Measurements from ENCODE around the gene SPDYA.
A peak's percentile ranks its signal among the peaks of the same experiment; 100 is the strongest.

Gene SPDYA

GRCh38 chr2:28828382-28828781, 17.7 kb downstream of the SPDYA start:
- no peak for DNase-seq (ENCODE audit: low spot score)

GRCh38 chr2:28833740-28834470, 23.3 kb downstream of the SPDYA start:
- no peak for DNase-seq (ENCODE audit: low spot score)

GRCh38 chr2:28835781-28836180, 25.1 kb downstream of the SPDYA start:
- no peak for DNase-seq (ENCODE audit: low spot score)

- no peak for DNase-seq (ENCODE audit: low spot score)
These were observed 28.3 kb downstream of the SPDYA start for GRCh38 chr2:28838971-28839370.

DNA sequence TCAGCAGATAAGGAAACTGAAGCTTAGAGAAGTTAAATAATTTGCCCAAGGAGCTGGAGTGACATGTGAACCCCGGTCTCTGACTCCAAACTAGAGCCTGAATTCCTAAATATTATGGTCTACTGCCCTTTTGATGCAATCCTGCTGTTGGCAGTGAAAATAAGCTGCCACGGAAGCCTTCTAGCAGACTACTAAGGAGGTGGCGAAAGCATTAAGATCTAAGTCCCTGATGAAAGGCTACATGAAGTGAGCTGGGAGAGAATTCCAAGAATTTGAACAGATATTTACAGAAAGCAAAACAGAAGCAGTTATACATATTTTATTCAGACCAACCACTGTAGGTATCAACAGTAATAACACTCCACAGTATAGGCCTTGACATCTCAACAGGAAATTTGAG, 31.4 kb downstream of the SPDYA start:
- DNase-seq (ENCODE audit: low spot score) = no peak

DNA sequence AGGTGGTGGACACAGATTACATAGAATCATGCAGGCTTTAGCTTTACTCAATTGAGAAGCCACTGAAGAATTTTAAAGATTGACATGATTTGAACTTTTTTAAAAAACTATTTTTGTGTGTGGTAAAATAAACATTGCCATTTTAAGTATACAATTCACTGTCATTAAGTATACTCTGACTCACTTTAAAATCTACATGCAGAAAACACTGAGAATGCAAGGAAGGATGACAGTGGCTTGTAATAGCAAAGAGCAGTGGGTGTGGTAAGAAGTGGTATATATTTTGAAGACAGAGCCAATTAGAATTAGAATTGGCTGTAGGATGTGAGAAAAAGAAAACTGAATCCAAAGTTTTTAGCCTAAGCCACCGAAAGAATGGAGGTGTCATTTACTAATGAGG, 44.6 kb downstream of the SPDYA start:
- no peak for DNase-seq (ENCODE audit: low spot score)

DNA sequence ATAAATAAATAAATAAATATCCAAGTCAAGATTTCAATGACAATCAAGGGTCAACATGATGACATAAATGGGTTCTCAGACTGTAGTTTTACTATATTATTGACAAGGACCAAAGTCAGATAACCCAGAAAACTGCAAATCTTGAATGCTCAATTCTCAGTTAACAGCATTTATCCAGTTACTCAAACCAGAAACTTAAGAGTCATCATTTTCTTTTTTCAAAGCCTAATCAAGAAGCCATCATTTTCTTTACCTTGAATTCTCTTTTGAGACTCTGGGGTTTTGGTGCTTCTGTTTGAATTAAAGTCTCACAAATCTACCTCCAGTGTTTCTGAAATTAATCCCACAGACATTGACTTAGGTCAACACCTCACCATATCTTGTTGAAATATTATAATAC, 45.3 kb downstream of the SPDYA start:
- no peak for DNase-seq (ENCODE audit: low spot score)

DNA sequence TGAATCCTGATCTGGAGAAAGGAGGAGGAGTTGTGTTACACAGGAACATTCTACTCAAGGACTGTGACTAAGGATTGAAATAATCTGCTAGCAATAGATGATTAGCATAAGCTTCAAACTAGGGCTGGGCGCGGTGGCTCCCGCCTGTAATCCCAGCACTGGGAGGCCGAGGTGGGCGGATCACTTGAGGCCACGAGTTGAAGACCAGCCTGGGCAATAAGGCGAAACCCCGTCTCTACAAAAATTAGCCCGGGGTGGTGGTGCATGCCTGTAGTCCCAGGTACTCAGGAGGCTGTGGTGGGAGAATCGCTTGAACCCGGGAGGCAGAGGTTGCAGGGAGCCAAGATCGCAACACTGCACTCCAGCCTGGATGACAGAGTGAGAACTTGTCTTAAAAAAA, 58.0 kb downstream of the SPDYA start:
- no peak for DNase-seq (ENCODE audit: low spot score)

- DNase-seq (ENCODE audit: low spot score) = peak; percentile 55
These were observed 59.0 kb downstream of the SPDYA start for GRCh38 chr2:28869494-28870145.

GRCh38 chr2:28870146-28870891, 59.7 kb downstream of the SPDYA start, which contains the start of gene TRMT61B:
TRMT61B (minus strand) TSS chr2:28870309; CDS start chr2:28870277, 32 bp downstream.
- DNase-seq (ENCODE audit: low spot score) = peak; percentile 99

GRCh38 chr2:28871620-28872019, 61.0 kb downstream of the SPDYA start:
- no peak for DNase-seq (ENCODE audit: low spot score)

GRCh38 chr2:28880193-28880592, 69.6 kb downstream of the SPDYA start:
- DNase-seq (ENCODE audit: low spot score) = no peak

DNA sequence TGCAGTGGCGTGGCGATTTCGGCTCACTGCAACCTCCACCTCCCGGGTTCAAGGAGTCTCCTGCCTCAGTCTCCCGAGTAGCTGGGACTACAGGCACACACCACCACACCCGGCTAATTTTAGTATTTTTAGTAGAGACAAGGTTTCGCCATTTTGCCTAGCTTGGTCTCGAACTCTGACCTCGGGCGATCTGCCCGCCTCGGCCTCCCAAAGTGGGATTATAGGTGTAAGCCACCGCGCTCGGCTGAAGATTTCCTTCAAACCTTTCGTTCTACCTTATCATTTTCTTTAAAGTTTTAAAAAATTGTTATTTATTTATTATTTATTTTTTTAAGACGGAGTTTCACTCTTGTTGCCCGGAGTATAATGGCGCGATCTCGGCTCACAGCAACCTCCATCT, 82.9 kb downstream of the SPDYA start:
- no peak for DNase-seq (ENCODE audit: low spot score)

GRCh38 chr2:28894470-28895188, 84.0 kb downstream of the SPDYA start, which contains the start of gene WDR43:
WDR43 (plus strand) TSS chr2:28894667; CDS start chr2:28894699, 32 bp downstream.
- peak; percentile 98 for DNase-seq (ENCODE audit: low spot score)

DNA sequence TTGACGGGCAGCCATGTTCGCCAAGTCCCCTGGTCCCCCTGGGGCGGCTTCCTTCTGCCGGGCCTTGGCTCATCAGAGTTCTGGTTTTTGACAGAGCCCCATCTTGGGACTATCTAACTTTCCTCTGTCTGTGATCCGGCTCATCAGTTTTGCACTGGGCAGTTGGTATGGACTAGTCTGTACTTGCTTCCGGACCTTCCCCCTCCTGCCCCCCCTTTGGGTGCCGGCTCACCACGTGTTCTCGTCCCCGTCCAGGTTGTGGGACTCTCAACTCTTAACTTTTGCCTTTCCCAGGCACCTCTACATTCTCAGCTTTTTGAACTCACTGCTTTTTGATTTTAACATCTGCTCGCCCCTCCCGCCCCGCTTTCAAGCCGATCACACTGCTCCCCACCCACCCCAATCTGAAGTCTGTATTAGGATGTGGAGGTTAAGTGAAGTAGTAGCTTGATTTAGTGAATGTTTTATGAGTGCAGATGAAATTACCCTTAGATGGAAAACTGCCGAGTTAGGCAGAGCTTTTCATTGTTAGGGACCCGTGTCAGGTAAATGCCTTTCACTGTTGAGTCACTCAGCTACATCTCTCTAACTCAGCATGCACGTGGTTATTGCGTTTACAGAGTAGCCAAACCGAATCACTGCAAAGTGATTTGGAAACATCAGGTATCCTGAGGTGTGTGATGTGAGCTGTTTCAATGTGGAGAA, 84.7 kb downstream of the SPDYA start:
- DNase-seq (ENCODE audit: low spot score) = peak; percentile 26

DNA sequence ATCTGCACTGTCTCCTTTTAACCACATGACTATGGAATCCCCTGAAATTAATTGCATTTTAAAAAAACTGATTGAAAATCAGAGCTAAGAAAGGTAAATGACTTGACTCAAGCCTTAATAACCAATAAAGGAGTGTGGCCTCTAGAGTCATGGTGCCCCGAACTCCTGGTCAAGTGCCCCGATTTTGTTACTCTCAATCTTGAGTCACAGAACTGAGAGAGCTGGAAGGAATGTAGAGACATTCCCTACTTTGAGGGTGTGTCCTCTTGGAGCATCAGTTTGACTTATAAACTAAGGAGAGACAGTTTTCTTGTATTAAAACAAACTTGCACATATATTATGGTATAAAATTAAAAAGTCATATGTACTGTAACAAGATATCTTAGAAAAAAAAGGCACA, 86.3 kb downstream of the SPDYA start:
- DNase-seq (ENCODE audit: low spot score) = peak; percentile 63

DNA sequence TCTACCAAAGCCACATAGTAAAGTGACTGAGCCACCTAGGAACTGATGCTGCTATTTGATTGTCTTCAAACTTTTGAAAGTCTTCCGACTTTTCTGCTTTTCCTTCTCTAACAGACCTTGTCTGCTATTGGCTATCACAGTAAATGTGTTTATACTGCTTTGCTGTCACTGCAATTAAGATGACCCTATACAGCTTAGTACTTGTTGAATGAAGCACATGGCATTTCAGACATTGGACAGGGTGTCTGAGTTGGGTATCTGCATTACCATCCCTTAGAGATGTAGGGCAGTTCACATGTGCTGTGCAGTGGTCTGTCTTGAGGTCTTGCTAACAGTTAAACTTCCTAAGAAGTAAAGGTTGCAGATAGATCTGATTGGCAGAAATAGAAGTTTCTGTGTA, 87.4 kb downstream of the SPDYA start:
- no peak for DNase-seq (ENCODE audit: low spot score)

All from AG08395 (cell line).